ENCODE measurements around the gene LCAT.

LCAT gene

DNA sequence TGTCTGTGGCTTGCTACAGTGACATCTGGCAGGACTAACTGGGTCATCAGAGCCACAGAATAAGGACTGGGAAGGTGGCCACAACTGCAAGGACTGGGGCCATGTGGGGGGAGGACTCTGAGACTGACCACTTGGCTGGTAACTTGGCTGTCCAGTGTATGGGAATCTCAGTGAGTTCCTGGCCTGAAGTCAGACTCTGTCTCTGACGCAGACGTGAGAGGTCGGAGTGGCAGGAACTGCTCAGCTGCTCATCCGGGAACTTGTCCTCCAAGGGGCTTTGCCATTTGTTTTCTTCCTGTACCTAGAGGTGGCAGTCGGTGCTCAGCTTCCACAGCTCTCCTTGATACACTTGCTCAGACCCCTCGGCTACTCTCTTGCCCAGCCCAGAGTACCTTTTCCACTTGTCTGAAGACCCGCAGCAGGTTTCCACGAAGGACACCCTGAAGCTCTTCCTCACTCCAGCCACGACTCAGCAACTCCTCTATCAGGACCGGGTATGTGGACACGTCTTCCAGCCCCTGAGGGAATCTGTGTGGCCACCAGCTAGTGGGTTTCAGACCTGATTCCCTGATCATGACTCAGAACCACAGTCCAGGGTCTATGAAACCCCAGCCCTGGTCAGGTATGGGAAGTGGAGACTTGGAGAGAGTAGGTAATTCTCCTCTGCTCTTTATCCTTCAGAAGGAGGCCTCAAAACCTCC, 43.7 kb upstream of the LCAT start:
- peak overlapping the region in 1 of 2 donors; percentile 7 for H3K27ac ChIP-seq
- DNase-seq (ENCODE audit: low spot score) = no peak
- no peak for TF ChIP-seq CTCF (IDR thresholded peaks at IDR 0.05)
- H3K4me3 ChIP-seq = no peak overlapping the region

GRCh38 chr16:67986949-67987348, 43.0 kb upstream of the LCAT start:
- no peak for DNase-seq (ENCODE audit: low spot score)
- no peak for TF ChIP-seq CTCF (IDR thresholded peaks at IDR 0.05)
- Histone ChIP-seq H3K27ac (no peak overlapping the region), H3K4me3 (no peak overlapping the region)

DNA sequence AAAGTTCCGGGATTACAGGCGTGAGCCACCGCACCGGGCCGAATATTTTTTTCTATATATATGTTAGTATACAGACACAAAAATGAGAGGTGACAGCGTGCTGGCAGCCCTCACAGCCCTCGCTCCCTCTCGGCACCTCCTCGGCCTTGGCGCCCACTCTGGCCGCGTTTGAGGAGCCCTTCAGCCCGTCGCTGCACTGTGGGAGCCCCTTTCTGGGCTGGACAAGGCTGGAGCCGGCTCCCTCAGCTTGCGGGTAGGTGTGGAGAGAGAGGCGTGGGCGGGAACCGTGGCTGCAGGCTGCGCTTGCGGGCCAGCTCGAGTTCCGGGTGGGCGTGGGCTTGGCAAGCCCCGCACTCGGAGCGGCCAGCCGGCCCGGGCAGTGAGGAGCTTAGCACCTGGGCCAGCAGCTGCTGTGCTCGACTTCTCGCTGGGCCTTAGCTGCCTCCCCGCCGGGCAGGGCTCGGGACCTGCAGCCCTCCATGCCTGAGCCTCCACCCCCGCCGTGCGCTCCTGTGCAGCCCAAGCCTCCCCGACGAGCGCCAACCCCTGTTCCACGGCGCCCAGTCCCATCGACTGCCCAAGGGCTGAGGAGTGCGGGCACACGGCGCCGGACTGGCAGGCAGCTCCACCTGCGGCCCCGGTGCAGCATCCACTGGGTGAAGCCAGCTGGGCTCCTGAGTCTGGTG, 38.2 kb upstream of the LCAT start:
- no peak for DNase-seq (ENCODE audit: low spot score)
- H3K4me3 ChIP-seq = no peak overlapping the region
- no peak overlapping the region for H3K27ac ChIP-seq
- no peak for TF ChIP-seq CTCF (IDR thresholded peaks at IDR 0.05)

DNA sequence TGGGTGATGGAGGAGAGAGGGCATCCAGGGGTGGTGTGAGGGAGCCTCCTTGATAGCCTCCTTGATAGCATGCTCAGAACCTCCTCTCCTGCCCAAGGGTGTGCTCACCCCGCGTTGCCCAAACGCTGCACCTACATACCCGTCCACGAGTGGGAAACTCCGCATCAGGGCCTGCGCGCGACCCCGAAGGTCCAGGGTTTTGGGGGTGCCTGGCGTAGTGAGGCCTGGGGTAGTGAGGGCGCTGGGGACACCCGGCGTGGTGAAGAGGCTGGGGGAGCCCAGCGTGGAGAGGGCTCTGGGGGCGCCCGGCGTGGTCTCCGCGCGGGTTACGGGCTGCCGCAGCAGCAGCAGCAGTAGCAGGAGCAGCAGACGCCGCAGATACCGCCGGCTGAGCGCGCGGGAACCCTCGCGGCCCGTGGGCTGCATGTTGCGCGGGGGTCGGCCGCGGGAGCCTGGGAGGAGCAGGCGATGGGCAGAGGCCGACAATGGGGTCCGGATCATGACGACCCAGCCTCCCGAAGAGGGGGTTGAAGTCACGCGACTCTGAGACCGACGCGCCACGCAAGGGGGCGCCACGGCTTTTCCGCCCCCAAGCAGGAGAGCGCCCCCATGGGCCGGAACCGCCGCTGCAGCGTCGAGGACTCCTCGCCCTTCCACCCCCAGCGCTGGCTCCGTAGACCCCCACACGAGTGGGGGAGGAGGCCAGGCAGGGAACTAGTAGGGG, 36.2 kb upstream of the LCAT start, which contains the start of gene DPEP3:
DPEP3 (minus strand) TSS at position 545 of the 724 bp plus-strand sequence; CDS start at position 426, 119 bp downstream.
- Histone ChIP-seq H3K4me3 (no peak within 1 kb of the TSS), H3K27ac (no peak within 1 kb of the TSS)
- no peak for TF ChIP-seq CTCF (IDR thresholded peaks at IDR 0.05)
- DNase-seq (ENCODE audit: low spot score) = peak; percentile 68

DNA sequence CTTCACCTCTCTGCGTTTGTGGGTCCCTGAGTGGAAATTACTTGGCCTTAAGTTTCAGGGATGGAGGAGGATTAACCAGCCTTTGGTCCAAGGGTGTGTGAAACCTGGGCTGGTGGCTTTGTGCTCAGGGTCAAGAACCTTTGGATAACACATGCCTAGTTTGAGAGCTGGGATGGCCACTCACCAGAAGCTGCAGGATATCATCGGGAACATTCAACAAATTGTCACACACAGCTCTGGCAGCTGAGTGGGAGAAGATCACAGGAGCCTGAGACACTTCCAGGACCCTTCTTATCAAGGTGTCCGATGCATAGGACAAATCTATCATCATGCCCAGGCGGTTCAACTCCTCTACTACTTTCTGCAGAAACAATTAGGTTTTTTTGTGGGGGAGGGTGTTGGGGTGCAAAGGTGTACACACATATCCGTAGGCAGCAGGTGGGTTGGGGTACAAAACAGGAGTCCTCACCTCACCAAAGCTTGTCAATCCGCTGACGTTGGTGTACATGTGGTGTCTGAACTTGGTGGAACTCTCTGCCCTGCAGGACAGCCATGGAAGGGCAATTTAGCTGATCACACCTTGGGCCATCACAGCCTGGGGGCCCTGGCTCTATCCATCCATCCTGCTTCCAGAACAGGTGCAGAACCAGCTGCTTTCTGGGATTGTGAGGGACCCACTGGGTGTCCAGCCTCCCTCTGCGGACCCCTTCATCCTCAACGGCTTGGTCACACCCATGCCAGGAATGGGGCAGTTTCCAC, 33.7 kb upstream of the LCAT start:
- TF ChIP-seq CTCF (IDR thresholded peaks at IDR 0.05) = no peak
- Histone ChIP-seq H3K27ac (no peak overlapping the region), H3K4me3 (no peak overlapping the region)
- DNase-seq (ENCODE audit: low spot score) = no peak

DNA sequence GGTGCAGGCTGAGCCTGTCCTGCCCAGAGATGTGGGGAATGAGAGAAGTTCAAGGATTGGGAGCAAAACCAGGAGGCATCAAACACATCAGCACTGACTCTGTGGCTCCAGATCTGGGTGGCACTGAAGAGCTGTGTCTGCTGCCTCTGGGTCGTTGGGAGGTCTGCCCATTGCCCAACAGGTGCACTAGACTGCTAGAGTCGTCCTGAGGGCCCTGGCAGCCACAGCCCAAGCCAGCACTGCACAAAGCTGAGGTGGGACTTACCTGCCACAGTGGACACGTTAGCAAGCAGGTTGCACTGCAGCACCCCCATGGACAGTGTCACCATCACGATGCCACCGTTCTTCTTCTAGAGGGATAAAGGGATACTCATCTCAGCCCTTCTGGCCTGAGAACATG, 33.1 kb upstream of the LCAT start:
- Histone ChIP-seq H3K4me3 (no peak overlapping the region), H3K27ac (no peak overlapping the region)
- no peak for DNase-seq (ENCODE audit: low spot score)
- TF ChIP-seq CTCF (IDR thresholded peaks at IDR 0.05) = no peak
